HepG2 (cell line): ENCODE results near the gene FAM221B. TPM values are rescaled to one million over a fixed set of nuclear protein-coding genes. Genes with fewer than 3 reads are reported as not detected.

Experiments
- TEAD2 ChIP-seq: sonication (generic); formaldehyde crosslinking; IDR thresholded peaks from 2 replicates; pipeline ENCODE4 v1.9.0; 2021; ENCODE audit warnings: missing genetic modification reagents
- ZNF20 ChIP-seq: sonication (generic); formaldehyde crosslinking; IDR thresholded peaks from 2 replicates; pipeline ENCODE4 v1.4.0; 2020; ENCODE audit warnings: mild to moderate bottlenecking, moderate library complexity, missing genetic modification reagents
- ZNF501 ChIP-seq: sonication (generic); formaldehyde crosslinking; IDR thresholded peaks from 2 replicates; pipeline ENCODE4 v1.5.1; 2020; ENCODE audit warnings: mild to moderate bottlenecking, moderate library complexity, missing genetic modification reagents
- ZNF543 ChIP-seq: sonication (generic); formaldehyde crosslinking; IDR thresholded peaks from 2 replicates; pipeline ENCODE4 v1.4.0; 2020; ENCODE audit warnings: mild to moderate bottlenecking, missing genetic modification reagents
- ZNF703 ChIP-seq: sonication (generic); formaldehyde crosslinking; IDR thresholded peaks from 2 replicates; pipeline ENCODE4 v1.5.1; 2020; ENCODE audit warnings: missing genetic modification reagents, mild to moderate bottlenecking, moderate library complexity, borderline replicate concordance
- polyA plus RNA-seq, 8 experiments: library from polyadenylated mRNA; depleted of rRNA in 3 of 8; stranded (reverse) in 7 of 8; unstranded in 1 of 8; fragments of >200 nt; fragmentation: Illumina TruSeq in 4 of 8; extraction: Trizol in 4 of 8; gene quantifications; 2 replicates each; pipeline versions ENCODE4 v1.2.1 to v1.2.3, GENCODE V29; 2011 to 2016; ENCODE audit warnings: low read depth in 4 of 8, missing spikeins in 1 of 8, mixed read lengths in 1 of 8; ENCODE audit not compliant: insufficient read depth in 1 of 8
- total RNA-seq, 5 experiments: library from RNA; depleted of rRNA; stranded (reverse); fragments of >200 nt; fragmentation: Illumina TruSeq; extraction: Trizol; gene quantifications; 2 replicates each; pipeline ENCODE4 v1.2.3, GENCODE V29; 2016; ENCODE audit warnings: low read depth in 1 of 5
- TF ChIP-seq, protein P1 (sequence below): sonication (generic); formaldehyde crosslinking; IDR thresholded peaks from 2 replicates; pipeline ENCODE4 v1.5.1; 2020; ENCODE audit warnings: mild to moderate bottlenecking, missing genetic modification reagents, borderline replicate concordance
- TF ChIP-seq, protein P2 (sequence below): sonication (generic); formaldehyde crosslinking; IDR thresholded peaks from 2 replicates; pipeline ENCODE4 v1.8.0; 2022; ENCODE audit warnings: low read depth, missing genetic modification reagents
- TF ChIP-seq, protein P3 (sequence below): IDR thresholded peaks from 2 replicates; pipeline ENCODE4 v1.6.1; 2016; ENCODE audit warnings: low read depth, missing genetic modification reagents, missing compliant biosample characterization
- TF ChIP-seq, protein P4 (sequence below): IDR thresholded peaks from 2 replicates; pipeline ENCODE4 v1.6.1; 2012; ENCODE audit warnings: low read length, improper control_type of control experiment
- TF ChIP-seq, protein P5 (sequence below): sonication (generic); formaldehyde crosslinking; IDR thresholded peaks from 2 replicates; pipeline ENCODE4 v1.4.0; 2020; ENCODE audit warnings: missing genetic modification reagents, borderline replicate concordance

FAM221B gene
- total and polyA plus RNA-seq, 2 of the 13 experiments (the other 11 are each of a cell fraction or from before 2014, with no cell fraction given) = not detected

DNA sequence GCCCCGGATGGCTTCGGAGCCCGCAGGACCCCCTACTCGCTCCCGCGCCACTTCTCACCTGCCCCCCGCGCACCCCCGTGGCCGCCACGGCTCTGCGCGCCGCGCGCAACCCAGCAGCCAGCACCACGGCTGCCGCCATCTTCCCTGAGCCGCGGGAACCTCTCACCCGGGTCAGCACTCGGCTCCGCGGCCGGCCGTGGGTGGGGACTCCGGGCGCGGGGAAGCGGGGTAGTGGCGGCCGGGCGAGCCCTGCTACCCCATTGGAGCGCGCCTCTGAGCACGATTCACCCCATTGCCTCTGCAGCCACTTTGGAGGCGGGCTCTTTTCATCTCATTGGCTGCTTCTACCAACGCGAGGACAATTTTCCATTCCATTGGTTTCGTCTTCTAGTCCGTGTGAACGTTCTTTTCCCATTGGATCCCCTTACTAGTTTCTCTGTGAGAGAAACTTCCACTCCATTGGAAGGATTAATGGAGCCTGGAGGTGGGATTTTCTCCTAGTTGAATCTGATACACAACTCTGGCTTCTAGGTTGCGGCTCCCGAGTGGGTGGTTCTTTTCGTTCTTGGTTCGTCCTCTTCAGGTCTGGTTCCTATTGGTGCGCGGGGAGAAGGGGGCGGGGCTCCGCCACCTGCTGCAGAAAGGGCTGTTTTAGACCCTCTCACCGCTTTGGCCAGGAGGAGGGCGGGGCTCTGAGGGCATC, 13.5 kb downstream of the FAM221B start, which contains the start of gene HINT2 (continued):
- TF ChIP-seq ZNF543 (CRISPR knock-in tag) (peak; percentile 68; the same call in 1 of the 2 replicates), ZNF501 (CRISPR knock-in tag) (peak; percentile 89), ZNF20 (CRISPR knock-in tag) (no peak), TEAD2 (CRISPR knock-in tag) (no peak), ZNF703 (CRISPR knock-in tag) (no peak; the same call in 1 of the 2 replicates)
- TF ChIP-seq, protein P1, sequence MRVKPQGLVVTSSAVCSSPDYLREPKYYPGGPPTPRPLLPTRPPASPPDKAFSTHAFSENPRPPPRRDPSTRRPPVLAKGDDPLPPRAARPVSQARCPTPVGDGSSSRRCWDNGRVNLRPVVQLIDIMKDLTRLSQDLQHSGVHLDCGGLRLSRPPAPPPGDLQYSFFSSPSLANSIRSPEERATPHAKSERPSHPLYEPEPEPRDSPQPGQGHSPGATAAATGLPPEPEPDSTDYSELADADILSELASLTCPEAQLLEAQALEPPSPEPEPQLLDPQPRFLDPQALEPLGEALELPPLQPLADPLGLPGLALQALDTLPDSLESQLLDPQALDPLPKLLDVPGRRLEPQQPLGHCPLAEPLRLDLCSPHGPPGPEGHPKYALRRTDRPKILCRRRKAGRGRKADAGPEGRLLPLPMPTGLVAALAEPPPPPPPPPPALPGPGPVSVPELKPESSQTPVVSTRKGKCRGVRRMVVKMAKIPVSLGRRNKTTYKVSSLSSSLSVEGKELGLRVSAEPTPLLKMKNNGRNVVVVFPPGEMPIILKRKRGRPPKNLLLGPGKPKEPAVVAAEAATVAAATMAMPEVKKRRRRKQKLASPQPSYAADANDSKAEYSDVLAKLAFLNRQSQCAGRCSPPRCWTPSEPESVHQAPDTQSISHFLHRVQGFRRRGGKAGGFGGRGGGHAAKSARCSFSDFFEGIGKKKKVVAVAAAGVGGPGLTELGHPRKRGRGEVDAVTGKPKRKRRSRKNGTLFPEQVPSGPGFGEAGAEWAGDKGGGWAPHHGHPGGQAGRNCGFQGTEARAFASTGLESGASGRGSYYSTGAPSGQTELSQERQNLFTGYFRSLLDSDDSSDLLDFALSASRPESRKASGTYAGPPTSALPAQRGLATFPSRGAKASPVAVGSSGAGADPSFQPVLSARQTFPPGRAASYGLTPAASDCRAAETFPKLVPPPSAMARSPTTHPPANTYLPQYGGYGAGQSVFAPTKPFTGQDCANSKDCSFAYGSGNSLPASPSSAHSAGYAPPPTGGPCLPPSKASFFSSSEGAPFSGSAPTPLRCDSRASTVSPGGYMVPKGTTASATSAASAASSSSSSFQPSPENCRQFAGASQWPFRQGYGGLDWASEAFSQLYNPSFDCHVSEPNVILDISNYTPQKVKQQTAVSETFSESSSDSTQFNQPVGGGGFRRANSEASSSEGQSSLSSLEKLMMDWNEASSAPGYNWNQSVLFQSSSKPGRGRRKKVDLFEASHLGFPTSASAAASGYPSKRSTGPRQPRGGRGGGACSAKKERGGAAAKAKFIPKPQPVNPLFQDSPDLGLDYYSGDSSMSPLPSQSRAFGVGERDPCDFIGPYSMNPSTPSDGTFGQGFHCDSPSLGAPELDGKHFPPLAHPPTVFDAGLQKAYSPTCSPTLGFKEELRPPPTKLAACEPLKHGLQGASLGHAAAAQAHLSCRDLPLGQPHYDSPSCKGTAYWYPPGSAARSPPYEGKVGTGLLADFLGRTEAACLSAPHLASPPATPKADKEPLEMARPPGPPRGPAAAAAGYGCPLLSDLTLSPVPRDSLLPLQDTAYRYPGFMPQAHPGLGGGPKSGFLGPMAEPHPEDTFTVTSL (CRISPR knock-in tag) = no peak
- TF ChIP-seq, protein P2, sequence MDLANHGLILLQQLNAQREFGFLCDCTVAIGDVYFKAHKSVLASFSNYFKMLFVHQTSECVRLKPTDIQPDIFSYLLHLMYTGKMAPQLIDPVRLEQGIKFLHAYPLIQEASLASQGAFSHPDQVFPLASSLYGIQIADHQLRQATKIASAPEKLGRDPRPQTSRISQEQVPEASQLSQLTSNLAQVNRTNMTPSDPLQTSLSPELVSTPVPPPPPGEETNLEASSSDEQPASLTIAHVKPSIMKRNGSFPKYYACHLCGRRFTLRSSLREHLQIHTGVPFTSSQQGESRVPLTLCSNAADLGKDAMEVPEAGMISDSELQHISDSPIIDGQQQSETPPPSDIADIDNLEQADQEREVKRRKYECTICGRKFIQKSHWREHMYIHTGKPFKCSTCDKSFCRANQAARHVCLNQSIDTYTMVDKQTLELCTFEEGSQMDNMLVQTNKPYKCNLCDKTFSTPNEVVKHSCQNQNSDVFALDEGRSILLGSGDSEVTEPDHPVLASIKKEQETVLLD = 0 out of 2 replicates have a peak, but pooled peaks have one; percentile 62
- TF ChIP-seq, protein P3, sequence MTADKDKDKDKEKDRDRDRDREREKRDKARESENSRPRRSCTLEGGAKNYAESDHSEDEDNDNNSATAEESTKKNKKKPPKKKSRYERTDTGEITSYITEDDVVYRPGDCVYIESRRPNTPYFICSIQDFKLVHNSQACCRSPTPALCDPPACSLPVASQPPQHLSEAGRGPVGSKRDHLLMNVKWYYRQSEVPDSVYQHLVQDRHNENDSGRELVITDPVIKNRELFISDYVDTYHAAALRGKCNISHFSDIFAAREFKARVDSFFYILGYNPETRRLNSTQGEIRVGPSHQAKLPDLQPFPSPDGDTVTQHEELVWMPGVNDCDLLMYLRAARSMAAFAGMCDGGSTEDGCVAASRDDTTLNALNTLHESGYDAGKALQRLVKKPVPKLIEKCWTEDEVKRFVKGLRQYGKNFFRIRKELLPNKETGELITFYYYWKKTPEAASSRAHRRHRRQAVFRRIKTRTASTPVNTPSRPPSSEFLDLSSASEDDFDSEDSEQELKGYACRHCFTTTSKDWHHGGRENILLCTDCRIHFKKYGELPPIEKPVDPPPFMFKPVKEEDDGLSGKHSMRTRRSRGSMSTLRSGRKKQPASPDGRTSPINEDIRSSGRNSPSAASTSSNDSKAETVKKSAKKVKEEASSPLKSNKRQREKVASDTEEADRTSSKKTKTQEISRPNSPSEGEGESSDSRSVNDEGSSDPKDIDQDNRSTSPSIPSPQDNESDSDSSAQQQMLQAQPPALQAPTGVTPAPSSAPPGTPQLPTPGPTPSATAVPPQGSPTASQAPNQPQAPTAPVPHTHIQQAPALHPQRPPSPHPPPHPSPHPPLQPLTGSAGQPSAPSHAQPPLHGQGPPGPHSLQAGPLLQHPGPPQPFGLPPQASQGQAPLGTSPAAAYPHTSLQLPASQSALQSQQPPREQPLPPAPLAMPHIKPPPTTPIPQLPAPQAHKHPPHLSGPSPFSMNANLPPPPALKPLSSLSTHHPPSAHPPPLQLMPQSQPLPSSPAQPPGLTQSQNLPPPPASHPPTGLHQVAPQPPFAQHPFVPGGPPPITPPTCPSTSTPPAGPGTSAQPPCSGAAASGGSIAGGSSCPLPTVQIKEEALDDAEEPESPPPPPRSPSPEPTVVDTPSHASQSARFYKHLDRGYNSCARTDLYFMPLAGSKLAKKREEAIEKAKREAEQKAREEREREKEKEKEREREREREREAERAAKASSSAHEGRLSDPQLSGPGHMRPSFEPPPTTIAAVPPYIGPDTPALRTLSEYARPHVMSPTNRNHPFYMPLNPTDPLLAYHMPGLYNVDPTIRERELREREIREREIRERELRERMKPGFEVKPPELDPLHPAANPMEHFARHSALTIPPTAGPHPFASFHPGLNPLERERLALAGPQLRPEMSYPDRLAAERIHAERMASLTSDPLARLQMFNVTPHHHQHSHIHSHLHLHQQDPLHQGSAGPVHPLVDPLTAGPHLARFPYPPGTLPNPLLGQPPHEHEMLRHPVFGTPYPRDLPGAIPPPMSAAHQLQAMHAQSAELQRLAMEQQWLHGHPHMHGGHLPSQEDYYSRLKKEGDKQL (CRISPR knock-in tag) = no peak
- TF ChIP-seq, protein P4, sequence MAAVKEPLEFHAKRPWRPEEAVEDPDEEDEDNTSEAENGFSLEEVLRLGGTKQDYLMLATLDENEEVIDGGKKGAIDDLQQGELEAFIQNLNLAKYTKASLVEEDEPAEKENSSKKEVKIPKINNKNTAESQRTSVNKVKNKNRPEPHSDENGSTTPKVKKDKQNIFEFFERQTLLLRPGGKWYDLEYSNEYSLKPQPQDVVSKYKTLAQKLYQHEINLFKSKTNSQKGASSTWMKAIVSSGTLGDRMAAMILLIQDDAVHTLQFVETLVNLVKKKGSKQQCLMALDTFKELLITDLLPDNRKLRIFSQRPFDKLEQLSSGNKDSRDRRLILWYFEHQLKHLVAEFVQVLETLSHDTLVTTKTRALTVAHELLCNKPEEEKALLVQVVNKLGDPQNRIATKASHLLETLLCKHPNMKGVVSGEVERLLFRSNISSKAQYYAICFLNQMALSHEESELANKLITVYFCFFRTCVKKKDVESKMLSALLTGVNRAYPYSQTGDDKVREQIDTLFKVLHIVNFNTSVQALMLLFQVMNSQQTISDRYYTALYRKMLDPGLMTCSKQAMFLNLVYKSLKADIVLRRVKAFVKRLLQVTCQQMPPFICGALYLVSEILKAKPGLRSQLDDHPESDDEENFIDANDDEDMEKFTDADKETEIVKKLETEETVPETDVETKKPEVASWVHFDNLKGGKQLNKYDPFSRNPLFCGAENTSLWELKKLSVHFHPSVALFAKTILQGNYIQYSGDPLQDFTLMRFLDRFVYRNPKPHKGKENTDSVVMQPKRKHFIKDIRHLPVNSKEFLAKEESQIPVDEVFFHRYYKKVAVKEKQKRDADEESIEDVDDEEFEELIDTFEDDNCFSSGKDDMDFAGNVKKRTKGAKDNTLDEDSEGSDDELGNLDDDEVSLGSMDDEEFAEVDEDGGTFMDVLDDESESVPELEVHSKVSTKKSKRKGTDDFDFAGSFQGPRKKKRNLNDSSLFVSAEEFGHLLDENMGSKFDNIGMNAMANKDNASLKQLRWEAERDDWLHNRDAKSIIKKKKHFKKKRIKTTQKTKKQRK = peak; percentile 38; the same call in 1 of the 2 replicates
- TF ChIP-seq, protein P5, sequence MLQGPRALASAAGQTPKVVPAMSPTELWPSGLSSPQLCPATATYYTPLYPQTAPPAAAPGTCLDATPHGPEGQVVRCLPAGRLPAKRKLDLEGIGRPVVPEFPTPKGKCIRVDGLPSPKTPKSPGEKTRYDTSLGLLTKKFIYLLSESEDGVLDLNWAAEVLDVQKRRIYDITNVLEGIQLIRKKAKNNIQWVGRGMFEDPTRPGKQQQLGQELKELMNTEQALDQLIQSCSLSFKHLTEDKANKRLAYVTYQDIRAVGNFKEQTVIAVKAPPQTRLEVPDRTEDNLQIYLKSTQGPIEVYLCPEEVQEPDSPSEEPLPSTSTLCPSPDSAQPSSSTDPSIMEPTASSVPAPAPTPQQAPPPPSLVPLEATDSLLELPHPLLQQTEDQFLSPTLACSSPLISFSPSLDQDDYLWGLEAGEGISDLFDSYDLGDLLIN (CRISPR knock-in tag) = no peak
